ENCODE results near the gene CDH8.
"Not testable (repeated sequence)": the region's sequence is repeated elsewhere in the genome, so short reads cannot be mapped to it uniquely, and the experiment has no call there.

Gene CDH8

DNA sequence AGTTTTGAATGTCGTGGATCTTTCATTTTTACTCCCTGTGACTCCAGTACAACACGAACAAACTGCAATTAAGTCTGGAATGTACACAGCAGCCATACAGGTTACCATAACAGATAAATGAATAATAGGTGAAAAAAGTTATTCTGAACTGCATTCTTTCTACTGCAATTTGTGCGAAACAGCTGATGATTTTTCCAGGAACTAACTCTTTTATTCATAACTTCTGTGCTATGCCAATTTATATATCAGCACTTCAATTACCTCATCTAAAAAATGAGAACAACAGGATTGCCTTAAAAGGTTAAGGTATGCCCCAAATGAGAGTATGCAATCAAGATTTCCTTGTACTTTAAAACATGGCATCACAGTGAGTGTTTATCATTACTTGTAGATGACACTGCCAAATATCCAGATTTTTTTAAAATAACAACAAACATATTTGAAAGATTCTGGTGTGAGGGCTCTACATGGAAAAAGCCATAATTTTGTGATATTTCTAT, 238.9 kb downstream of the CDH8 start:
- no peak for DNase-seq

DNA sequence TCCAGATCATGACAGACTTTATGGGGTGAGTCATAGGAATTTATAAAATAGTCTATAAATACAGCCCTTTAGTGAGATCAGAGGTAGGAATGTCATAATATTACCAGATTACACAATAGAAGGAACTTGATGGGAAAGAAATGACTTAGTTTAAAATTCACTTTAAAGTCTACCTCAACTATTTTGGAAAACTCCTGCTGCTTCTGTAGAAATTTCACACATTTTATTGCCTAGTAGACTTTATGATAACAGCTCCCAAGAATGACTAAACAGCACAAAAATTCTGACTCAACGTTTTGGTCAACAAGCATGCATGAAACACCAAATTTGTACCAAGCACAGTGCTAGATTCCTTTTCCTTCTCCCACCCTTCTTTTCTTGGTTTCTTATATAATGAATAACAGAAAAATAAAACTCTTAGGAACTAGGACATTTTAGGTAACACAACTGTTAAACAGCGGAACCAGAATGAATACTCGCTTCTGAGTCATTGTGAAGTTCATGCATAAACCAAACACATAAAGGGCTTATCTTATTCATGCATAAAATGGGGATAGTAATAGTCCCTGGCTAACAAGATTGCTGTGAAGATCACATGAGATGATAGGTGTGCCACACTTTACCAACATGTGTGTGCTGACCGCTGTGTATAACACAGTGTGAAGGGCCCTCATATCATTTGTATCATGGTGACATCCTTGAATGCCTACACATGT, 243.9 kb downstream of the CDH8 start:
- peak in 1 of 56 donors; percentile 13 for DNase-seq

DNA sequence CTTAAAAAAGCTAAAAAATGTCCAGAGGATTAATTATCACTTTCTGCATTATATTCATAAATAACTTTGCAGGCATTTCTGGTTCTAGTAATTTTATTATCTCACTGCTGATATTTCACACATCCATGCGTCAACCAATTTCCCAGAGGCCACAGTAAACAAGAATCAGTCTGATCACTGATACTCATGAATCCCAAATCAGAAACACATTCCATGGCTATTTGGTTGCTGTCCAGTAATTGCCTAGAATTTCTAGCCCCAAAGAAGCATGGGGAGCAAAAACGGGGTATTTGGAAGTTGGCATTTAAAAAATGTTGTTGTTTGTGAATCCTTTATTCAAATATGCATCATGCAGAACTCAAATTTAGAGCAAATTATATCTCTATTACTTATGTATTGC, 244.8 kb downstream of the CDH8 start:
- no peak for DNase-seq

DNA sequence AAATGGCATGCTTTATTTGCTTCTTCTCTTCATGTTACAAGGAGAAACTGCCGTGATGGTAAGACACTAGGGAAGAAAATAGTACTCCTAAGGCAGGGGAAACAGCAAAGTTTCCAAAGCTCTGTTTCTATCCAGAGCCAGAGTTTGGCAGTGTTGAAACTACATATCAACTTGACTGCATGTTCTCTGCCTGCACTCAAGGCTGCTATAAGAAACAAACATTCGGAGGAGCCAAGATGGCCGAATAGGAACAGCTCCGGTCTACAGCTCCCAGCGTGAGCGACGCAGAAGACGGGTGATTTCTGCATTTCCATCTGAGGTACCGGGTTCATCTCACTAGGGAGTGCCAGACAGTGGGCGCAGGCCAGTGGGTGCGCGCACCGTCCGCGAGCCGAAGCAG, 254.4 kb downstream of the CDH8 start:
- DNase-seq: not testable (repeated sequence)

DNA sequence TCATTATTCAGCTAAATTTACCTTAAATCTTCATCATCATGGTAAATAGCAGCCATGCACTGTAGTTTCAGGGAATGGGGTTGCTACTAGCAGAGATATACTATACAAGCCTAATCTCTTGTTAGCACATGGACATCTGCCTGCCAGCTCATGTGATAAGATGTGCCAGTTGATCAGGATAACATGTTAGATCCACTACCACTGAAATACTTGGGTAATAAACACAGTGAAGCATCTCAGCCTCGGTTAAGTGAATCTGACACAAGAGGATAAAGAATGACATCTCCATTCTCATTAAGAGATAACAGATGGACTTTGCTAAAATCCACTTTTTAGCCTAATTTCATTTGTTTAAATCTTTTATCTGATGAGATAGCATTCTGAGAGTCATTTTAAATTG, 256.1 kb downstream of the CDH8 start:
- DNase-seq: no peak

DNA sequence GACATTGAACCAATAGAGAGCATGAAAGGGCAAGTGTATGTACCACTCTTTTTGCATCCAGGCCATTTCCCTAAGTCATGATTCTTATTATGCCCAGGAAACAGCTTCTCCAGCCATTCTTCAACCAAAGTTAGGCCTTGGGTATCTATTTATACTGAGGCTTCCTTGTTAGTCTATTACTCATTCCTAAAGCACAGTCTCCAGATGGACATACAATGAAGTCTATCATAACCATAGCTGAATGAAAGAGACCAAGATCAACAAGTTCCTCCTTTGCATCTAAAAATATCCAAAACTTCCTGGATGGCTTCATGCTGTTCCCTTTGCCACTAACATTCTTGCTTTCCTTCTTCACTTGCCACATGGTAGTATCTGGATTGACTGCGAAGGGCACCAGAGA, 265.9 kb downstream of the CDH8 start:
- no peak for DNase-seq

DNA sequence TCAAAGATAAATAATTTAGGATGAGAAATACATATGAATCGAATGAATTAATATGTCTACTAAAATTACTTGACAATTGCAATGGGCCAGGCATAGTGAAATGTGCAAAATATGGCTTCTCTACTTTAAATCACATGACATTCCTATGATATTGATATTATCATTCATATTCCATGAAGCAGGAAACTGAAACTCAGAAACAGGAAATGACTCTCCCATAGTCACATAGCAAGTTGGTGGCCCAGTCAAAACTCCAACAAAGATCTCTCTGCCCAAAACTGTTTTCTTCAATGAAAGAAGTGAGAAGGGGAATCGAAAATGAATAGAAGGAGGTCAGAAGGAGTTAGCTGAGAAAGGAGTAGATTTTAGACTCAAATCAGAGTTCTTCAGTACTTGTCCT, 272.2 kb downstream of the CDH8 start:
- DNase-seq: no peak

DNA sequence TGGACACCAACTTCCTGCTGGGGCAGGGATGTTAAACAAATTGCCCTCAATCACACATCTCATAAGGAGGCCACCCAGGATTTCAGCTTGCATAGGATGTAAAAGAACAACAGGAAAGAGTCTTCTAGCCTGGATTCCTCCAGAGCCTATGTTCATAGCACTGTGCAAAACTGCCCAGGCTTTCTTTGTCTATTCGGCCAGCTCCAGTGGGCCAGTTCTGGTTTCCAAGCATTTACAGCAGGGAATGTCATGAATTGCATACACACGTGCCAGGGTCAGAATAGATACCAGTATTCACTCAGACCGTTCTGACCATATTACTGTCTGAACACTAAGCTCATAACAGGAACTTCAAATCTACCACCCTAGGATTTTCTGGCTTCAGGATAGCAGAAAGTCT, 273.2 kb downstream of the CDH8 start:
- DNase-seq: peak in 6 of 56 donors; percentile 1 to 9 (median 4)

DNA sequence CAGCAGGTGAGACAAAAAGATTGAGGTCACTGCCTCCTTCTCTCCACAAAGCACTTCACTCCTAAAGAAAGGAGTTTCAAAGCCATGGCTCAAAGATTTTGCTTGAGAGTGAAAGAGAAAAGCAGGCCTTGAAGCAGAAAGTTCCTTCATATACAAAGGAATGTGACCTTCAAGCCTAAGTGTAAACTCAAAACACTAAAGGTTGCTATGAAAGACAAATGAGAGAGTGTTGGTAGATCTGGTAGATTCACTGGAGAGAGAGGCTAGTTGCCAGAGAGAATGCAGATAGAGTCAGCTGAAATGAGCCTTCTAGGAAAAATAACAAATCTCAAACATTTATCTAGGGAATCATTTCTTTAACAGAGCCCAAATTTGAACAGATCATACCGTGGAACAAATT, 305.2 kb downstream of the CDH8 start:
- DNase-seq: no peak

DNA sequence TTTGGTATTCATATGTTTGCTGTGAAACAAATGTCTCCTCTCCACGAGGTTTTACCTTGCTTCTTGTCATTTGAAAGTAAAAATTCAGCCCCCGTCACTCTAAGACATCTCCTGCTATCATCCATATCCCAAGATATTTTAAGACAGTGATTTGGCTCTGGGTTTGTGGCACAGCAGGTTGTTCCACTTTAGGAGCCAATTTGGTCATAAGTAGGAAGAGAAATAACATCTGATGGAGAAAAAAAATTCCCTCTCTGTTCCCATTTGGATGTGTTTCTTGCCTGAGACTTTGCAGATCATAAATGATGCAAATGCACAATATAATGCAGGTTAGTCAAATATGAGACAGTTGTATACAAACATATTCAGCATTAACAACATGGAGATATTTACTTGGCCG, 309.5 kb downstream of the CDH8 start:
- DNase-seq: no peak

DNA sequence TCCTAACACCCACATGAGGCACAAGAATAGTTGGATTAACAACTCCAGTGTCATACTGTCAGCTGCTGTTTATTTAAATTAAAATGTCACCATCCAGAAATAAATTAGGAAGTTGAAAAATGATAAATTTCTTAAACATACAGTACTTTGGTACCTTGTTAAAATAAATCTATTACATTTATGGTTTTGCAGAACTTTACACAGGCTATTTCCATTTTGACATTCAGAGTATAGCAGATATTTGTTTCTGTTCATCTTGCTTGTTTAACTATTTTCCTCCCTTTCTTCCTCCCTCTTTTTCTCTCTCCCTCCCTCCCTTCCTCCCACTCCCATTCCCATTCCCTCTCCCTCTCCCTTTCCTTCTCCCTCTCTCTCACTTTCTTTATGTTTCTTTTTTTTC, 310.1 kb downstream of the CDH8 start:
- DNase-seq: no peak

DNA sequence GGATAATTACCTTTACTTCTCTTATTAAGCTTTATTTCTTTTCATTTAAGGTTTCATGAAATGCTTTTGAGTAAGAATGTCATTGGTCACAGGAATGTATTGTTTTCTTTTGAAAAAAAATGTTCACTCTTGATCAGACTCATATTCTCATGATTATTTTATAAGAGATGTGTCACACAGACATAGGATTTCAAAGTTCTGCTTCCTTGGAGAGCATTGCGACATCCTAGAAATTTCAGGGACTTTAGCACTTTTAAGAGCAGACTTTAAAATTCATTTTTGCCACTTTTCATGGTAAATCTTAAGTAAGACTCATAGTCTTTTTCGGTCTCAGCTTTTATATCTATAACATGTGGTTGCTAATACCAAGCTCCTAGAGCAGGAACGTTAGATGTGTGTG, 314.7 kb downstream of the CDH8 start:
- no peak for DNase-seq

DNA sequence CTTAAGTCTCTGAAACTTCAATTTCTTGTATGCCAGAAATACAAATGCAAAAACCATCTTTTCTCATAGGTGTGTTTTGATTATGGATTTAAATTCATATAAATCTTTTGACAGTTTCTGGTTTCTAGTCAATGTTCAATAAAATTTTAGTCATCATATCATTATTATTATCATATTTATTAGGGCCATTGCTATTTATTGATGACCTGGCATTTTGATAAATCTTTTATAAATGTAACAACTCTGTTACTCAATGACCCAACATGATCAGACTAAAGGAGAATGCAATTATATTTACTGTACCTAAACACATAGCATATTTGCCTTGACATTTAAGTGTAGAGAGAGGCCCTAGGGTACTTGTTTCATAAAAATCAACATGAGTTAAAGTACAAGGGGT, 320.8 kb downstream of the CDH8 start:
- no peak for DNase-seq

DNA sequence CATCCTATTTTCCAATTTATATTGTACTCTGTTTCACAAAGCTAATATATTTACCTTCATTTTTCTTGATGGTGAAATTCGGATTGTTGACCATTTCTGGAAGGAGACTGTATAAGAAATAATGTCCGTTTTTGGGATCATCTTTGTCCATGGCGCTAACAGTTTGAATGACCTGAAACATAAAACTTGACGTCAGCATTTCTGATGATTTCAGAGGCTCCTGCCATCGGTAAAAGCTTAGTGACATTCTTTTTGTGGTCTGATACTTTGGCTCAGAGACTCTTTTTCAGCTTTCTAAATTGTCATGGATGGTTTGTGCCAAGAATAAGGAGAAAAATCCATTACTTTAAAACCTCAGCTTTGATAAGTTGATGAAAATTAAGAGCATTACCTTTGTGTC, 322.5 kb downstream of the CDH8 start:
- no peak for DNase-seq

DNA sequence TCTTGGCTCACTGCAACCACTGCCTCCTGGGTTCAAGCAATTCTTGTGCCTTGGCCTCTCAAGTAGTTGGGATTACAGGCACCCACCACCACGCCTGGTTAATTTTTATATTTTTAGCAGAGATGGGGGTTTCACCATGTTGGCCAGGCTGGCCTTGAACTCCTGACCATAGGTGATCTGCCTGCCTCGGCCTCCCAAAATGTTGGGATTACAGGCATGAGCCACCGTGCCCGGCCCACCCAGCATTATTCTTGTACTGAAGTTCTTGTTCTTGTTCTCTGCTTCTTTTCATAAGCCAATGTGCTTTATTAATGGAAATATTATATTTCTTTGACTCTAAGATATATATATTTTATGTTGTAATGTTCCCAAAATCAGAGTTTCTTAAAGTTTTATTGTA, 336.6 kb downstream of the CDH8 start:
- DNase-seq: not testable (repeated sequence)

DNA sequence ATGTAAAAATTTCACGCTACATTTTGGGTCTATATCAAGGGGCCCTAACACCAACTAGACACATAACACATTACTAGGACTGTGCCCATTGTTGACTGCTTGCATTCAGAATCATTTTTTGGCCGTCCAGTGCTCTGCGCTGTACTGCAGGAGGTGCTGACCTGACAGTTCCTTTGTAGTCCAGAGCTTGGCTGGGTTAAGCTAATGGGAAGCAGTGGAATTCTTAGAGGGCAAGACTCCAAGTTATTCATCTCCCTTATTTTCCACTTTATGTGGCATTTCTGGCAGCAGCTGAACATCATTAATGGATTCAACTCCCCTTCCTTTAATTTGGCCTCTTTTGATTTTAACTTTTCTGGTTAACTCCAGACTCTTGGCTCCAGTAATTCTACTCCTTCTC, 351.7 kb downstream of the CDH8 start:
- no peak for DNase-seq

DNA sequence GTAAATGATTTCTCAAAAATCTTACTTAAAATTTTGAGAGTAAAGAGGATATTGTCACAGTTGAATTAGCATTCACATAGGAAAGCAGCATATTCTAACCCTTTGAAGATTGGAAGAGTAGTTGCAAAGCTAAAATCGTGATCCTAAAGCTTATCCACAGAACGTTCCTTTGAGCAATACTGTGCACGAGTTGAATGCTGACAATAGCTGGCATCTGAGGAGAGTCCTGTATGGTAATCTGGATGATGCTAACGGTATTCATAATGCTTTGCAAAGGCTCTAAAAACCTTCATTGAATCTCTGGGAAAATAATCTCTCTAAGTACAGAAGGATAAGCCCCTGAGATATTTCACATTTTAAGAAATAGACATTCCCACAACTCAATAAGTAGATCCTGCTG, 354.6 kb downstream of the CDH8 start:
- peak in 1 of 56 donors; percentile 2 for DNase-seq

DNA sequence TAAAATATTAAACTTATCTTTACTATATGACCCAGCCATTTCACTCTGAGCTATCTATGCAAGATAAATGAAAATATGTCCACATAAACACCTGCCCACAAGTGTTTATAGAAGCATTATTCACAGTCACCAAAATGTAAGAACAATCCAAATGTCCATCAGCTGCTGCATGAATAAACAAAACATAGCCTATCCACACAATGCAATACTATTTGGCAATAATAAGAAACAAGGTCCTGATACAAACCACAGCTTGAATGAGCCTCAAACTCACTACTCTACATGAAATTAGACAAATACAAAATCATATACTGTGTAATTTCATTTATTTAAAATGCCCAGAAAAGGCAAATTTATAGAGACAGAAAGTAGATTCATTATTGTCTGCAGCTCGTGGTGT, 355.1 kb downstream of the CDH8 start:
- no peak for DNase-seq

DNA sequence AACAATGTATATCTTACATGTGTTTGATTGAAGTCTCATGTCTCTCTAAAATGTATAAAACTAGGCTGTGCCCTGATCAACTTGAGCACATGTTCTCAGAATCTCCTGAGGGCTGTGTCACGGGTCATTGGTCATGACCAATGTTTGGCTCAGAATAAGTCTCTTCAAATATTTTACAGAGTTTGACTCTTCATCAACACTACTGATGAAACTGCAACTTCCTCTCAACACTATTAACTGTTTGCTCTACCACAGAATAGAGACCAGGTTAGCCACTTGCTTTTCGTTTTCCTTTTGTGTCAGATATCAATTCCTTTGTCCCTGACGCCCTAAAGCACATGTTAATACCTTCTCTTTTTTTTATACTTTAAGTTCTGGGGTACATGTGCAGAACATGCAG, 358.1 kb downstream of the CDH8 start:
- DNase-seq: no peak

DNA sequence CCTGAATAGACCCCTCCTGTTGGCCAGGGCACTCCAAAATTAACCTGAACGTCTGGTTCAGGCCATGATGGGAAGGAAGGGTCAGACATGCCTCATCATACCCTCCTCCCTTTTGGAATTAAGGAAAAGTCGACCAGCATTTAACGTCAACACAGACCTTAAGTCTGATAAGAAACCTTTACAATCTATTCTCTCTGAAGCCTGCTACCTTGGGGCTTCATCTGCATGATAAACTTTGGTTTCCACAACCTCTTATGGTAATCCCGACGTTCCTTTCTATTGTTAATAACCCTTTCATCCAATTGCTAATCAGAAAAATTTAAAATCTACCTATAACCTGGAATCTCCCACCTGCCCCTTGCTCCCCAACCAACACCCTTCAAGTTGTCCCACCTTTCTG, 358.5 kb downstream of the CDH8 start:
- no peak for DNase-seq

DNA sequence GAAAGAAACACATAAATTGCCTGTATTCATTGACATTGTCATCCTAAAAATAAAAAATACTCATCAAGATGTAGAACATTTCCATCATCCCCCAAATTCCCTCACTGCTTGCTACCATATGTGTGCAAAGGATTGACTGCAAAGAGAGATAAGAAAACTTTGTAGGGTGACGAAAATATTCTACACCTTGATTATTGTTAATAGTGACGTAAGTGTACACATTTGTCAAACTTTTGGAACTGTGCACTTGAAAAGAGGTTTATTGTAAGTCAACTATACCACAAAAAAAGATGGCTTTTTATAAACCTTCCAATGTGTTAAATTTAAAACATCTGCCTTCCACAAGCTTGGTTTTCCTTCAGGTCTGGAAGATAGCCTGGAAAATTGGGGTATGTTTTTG, 359.5 kb downstream of the CDH8 start:
- DNase-seq: no peak

DNA sequence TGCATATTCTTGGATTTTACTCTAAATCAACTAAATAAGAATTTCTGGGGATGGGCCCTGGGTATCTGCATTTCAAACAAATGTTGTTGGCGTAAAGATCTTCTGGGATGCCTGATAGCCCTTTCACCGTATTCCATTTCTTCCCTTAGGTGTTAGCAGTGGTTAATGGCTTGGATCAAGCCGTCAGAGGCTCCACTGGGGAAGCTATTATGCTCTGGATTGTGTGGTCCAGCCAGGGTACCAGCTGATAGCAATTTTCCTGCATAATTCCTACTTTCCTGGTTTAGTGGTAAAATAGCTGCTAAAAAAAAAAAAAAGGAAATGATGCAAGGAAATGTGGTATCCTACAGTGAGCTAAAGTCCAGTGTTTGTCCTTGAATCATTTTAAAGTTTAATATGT, 365.1 kb downstream of the CDH8 start:
- DNase-seq: no peak

DNA sequence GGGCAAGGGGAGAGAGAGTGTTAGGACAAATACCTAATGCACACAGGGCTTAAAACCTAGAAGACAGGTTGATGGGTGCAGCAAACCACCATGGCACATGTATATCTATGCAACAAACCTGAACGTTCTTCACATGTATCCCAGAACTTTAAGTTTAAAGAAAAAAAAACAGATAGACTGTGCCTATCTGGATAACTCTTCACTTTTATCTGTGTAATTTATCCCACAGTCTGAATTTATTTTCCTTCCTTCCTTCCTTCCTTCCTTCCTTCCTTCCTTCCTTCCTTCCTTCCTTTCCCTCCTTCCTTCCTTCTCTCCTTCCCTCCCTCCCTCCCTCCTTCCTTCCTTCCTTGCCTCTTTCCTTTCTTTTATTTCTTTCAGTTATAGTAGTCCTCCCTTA, 370.7 kb downstream of the CDH8 start:
- DNase-seq: no peak

DNA sequence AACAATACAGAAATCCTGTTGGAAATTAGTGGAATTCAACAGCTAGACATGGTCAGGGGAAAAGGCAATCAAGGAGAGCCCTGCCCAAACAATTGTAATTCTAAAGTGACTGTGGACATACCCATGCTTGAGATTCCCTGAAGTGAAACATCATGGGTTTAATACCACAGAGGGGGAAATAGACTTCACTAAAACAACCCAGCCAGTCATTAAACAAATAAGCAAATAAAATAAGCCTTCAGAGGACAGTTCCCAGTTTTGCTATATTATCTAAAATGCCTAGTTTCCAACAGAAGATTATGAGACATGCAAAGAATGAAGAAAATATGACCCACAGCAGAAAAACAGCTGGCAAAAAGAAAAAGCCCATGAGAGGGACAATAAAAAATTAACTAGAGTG, 376.3 kb downstream of the CDH8 start:
- no peak for DNase-seq

Measured in nucleus accumbens (tissue), 56 donors.